CD4-positive, alpha-beta T cell treated with Interleukin-10 for 1 hour (primary cell): ENCODE measurements around the gene COQ10A.
"Not testable (repeated sequence)": the region's sequence is repeated elsewhere in the genome, so short reads cannot be mapped to it uniquely, and the experiment has no call there.

ENCODE experiments used
- DNase-seq: peaks from one replicate; pipeline ENCODE4 v3.0.0-alpha.2; 2020

Gene COQ10A

DNA sequence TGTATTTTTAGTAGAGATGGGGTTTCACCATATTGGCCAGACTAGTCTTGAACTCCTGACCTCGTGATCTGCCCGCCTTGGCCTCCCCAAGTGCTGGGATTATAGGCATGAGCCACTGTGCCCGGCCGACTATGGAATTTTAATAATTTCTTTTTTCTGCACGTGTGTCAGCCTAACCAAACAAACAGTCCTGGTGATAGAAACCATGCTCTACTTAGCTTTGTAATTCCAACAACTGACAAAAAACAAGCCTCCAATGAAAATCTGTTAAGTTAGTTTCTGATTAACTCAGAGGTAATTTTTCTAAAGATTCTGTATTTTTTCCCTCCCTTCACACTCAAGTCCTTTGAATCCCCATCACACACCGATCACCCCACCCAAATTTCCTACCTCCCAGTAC lies 15.3 kb downstream of the COQ10A start:
- no peak for DNase-seq

DNA sequence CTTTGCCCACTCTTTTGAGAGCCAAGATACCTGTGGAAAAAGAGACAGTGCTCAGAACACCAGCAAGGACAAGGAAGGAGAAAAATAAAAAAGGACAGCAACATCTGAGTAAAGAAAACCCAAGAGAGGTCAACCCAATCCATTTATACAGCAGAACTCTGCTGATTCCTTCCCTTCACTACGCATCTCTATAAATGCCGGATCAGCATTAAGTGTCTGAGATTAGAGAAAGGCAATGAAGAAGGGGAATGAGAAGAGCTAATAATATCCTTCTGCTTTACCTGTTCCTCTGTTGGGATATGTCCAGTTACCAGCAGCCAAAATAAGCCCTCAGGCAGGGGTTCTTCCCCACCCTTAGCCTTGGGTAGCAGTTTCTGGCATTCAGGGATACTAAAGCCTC lies 15.8 kb downstream of the COQ10A start:
- no peak for DNase-seq

DNA sequence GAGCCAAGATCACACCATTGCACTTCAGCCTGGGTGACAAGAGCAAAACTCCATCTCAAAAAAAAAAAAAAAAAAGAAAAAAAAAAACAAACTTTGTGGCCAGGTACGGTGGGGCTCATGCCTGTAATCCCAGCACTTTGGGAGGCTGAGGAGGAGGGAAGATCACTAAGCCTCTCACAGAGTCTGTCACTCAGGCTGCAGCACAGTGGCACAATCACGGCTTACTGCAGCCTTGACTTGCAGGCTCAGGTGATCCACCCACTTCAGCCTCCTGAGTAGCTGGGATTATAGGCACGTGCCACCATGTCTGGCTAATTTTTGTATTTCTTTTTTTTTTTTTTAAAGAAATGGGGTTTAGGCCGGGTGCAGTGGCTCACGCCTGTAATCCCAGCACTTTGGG lies 17.5 kb downstream of the COQ10A start:
- not testable (repeated sequence) for DNase-seq

DNA sequence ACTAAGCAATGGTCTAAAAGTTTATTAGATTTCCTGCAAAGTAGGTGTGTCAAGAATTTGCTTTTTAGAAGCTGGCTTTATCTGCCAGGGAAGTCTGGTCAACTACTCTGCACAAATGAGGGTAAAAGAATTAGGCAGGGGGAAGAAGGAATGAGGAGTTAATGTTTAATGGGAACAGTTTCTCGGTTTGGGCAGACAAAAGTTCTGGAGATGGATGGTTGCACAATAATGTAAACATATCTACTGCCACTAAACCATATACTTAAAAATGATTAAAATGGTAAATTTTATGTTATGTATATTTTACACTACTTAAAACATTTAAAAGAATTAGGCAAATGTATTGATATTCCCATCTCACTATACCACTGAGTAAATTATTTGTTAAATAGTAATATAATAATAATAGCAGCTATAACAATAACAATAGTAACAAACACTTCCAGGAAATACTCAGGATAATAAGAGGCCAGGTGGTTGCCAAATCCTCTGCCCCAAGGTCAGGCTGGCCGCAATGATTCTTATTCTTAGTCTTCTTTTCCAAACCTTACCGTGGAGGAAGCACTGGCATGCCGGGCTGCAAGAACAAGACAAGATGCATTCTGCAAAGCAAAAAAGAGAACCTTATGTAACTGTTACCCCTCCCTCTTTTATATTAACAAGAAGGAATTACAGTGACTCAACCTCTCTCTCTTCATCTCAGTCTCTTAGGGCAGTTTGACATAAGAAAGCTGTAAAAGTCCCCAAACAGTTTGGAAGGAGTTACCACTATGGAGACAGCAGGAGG lies 19.5 kb downstream of the COQ10A start:
- DNase-seq, result no peak

DNA sequence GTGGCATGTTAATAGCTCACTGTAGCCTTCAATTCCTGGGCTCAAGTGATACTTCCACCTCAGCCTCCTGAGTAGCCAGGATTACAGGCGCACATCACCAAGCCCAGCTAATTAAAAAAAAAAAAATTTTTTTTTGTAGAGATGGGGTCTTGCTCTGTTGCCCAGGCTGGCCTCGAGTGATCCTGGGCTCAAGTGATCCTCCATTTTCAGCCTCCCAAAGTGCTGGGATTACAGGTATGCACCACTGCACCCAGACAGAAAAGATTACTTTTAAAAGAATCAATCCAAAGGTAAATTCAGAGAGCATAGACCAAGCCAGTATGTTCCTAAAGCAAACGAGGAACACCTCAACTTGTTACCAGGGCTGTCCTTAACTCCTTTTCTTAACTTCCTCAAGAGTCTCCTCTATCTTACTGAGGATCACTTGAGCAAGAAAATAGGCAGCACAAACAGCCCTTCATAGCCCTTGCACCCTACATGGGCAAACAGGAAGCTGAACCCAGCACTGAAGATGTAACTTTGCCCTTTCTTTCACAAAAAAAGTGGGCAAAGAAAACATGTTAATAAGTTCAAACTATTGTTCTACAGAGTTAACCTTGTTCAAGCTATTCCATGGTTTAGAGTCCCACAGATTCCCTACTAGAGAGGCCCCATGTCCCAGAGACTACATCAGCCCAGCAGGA lies 22.1 kb downstream of the COQ10A start:
- DNase-seq, result no peak

DNA sequence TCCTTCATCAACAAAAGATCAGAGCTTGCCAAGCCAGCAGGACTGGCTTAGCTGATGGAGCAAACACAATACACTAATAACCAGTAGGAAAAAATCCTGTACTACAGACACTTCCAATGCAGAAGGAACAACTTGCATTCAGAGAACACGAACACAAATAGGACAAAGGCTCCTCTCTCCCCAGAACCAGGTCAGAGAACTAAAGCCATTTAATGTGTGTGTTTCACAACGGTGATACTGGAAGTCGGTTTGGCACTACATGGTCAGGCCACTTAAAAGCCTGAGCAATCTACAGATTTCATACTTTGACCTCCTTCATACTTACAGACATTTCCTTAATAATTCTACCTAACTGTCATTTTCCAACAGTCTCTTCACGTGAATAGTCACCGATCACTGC lies 27.1 kb downstream of the COQ10A start:
- DNase-seq, result no peak

DNA sequence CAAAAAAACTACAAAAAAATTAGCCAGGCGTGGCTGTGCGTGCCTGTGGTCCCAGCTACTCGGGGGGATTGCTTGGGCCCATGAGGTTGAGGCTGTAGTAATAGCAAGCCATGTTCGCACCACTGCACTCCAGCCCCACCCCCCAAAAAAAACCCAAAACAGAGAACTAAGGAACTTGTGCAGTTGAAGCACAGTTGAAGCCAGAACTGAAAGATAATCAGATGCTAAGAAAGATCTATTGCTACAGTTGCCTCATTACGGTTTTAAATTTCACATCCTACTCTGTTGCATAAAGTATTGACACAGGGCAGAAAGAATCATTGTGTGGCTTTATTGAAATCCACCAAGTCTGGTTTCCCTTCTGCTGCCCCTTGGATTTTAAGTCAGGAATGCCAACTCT lies 29.6 kb downstream of the COQ10A start:
- no peak for DNase-seq

DNA sequence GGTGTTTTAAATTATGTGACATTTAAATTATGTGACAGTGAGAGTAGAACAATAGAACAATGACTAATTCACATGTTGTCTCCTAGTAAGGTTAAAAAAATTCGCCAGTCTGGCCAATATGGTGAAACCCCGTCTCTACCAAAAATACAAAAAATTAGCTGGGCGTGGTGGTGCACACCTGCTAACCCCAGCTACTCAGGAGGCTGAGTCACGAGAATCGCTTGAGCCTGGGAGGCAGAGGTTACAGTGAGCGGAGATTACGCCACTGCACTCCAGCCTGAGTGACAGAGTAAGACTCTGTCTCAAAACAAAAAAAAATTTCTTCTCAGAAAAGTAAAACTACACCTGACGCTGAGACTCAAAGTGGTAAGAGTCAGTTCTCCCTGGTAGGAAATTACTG lies 30.7 kb downstream of the COQ10A start:
- no peak for DNase-seq

DNA sequence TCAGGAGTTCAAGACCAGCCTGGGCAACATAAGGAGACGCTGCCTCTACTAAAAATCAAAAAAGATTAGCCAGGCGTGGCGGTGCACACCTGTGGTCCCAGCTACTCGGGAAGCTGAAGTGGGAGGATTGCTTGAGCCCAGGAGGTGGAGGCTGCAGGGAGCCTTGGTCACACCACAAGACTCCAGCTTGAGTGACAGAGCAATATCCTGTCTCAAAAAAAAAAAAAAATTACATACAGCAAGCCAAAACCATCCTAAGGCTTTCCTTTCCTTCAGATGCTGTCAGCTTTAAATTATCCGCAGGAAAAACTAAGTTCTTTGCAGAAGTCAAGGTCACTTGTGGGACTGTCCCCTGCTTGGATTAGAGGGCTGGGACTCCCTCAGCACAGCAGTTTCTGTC lies 32.1 kb downstream of the COQ10A start:
- no peak for DNase-seq

DNA sequence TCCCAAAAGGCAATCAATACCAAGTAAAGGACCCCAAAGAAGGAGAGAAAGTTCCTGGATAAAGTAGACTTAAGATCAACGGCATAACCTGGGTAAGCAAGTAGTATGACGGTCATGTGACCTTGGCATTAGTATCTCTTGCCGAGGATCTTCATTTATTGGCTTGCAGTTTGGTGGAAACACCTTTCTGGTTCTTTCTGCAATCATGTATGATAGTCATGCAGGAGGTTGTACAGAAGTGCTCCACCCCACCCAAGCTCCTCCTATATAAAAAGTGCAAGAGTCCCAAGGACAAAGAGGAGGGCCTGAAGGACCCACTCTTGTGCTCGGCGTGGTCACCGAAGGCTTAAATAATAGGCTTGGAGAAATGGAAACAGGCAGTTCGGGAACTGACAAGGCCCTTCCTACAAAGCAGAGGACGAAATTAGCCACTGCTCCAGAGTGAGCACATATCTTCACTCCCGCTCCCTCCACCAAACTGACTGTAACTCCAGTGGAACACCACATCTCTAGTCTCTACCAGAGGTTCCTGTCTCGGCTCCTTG lies 32.6 kb downstream of the COQ10A start:
- peak; percentile 56 for DNase-seq

DNA sequence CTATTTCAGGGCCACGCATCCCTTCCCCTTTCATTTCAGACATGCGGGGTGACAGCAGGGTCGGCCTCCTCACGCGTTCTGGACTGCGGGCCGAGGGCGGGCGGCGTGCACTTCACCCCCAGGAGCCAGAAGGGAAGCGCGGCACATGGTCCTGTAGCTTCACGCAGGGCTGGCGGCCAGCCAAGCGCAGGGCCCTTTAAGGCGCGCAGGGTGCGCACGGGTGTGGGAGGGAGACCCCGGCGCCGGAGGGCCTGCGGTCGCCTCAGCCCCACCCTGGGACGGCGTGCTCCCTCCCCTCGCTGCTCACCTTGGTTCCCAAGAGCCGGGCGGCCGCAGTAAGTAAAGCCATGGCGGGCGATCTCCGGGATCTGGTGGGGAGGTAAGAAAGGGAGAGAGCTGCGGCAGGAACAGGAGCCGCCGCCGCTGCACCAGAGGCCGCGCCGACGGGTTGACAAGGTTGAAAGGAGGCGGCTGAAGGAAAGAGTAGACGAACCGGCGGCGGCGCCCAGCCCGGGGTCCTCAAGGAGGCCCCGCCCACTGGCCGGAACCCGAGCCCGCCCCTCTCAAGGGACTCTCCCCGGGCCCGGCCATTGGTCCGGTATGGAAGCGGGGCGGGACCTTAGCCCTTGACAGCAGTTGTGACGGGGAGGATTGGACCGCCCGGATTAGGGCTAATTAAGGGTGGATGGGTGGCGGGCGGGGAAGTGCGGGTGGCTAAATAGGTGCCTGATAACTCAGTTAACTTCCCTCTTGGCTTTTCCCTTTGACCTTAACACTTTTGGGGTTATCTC lies 33.3 kb downstream of the COQ10A start, which contains the start of gene CS:
Gene CS, minus strand, starts transcription at position 478 of the 791 bp plus-strand sequence. Its CDS starts 129 bp downstream, at position 349.
- peak; percentile 99 for DNase-seq

DNA sequence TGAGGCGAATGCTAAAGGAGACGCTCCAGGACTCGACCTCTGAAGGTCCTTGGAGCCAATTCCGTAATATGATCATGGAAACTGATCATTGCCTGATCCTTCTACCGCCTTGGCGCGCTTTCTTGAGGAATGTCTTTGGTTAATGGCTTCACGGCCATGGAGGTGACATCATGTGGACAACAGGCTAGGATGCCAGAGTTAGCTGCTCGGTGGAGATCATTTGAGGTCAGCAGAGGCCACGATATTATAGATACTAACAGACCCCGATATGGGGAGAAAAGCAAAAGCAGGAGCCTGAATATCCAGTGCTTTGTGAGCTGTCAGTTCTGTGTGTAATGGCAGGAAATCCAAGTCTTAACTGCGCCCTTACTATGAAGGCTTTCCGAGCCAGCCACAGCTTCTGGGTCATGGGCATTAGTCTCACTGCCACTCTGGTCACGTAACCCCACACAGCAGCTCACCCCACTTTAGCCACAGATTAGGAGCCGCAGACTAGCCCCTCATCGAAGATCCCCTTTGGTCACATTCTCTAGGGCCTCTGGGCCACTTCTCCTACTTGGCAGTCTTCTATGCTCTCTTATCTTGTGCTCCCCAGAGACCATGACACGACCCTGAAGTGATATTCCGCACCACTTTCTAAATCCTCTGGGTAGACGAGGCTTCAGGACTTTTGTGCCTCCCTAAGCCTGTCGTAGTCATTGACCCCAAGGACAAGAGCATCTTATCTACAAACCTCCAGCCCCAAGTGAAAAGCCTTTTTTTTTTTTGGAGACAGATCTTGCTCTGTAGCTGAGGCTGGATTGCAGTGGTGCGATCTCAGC lies 34.1 kb downstream of the COQ10A start:
- DNase-seq, result no peak

DNA sequence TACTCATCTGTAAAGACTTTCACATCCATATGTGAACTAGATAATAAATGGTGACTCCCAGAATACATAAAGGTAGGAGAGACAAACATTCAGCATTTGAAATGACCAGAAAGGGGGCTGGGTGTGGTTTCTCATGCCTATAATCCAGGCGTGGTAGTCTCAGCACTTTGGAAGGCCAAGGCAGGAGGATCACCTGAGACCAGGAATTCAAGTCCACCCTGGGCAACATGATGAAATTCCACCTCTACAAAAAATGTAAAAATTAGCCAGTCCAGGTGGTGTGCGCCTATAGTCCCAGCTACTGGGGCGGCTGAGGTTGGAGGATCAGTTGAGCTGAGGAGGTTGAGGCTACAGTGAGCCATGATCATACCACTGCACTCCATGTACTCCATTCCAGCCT lies 37.5 kb downstream of the COQ10A start:
- no peak for DNase-seq

DNA sequence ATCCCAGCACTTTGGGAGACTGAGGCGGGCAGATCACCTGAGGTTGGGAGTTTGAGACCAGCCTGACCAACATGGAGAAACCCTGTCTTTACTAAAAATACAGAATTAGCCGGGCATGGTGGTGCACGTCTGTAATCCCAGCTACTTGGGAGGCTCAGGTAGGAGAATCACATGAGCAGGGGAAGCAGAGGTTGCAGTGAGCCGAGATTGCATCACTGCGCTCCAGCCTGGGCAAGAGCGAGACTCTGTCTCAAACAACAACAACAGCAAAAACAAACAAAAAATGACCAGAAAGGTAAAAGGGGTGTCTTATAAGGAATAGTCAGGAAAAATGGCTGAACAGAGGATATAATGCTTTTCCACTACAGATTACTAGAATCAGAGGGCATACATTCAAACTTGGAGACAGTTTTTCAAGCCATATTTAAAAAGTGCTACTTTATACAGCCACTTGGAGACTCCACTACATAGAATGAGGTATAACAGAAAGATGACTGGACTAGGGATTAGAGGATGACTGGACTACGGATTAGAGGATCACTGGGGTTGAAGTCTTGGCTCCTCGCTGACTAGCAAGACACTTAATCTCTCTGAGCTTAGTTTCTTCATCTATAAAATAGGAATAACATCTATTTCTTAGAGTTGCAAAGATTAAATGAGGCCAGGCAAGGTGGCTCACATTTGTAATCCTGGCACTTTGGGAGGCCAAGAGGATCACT lies 38.3 kb downstream of the COQ10A start:
- no peak for DNase-seq

DNA sequence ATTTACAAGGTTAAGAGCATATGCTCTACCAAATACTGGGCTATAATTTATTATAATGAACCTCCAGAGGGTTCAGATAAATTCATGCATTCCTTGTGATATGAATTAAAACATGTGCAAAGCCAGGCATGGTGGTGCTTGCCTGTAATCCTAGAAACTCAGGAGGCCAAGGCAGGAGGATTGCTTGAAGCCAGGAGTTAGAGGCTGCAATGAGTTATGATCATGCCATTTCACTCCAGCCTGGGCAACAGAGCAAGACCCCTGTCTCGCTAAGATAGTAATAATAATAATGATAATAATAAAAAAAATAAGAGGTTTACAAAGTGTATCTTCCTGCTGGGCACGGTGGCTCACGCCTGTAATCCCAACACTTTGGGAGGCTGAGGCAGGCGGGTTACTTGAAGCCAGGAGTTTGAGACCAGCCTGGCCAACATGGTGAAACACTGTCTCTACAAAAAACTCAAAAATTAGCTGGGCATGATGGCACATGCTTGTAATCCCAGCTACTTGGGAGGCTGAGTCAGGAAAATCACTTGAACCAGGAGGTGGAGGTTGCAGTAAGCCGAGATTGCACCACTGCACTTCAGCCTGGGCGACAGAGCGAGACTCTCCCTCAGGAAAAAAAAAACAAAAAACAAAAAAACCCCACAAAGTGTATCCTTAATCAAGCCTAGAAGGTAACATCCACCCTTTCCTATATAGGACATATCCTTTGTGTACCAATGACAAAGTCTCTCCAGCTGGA lies 40.7 kb downstream of the COQ10A start:
- no peak for DNase-seq

DNA sequence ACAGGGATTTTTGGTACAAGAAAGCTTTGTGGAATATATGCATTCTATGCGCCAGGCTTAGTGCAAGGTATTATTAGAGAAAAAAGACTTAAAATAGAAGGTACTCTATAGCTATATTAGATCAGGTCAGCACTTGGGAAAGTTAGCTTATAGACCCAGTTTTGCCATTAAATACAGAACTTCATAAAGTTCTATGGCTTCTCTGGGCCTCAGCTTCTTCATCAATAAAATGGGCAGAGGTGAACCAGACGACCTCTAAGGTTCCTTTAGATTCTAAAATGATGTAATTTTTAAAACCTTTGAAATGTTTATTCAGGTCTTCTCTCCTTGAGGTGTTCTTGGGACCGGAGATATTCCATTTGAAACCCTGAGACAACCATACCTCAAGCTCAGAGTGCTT lies 42.0 kb downstream of the COQ10A start:
- no peak for DNase-seq

DNA sequence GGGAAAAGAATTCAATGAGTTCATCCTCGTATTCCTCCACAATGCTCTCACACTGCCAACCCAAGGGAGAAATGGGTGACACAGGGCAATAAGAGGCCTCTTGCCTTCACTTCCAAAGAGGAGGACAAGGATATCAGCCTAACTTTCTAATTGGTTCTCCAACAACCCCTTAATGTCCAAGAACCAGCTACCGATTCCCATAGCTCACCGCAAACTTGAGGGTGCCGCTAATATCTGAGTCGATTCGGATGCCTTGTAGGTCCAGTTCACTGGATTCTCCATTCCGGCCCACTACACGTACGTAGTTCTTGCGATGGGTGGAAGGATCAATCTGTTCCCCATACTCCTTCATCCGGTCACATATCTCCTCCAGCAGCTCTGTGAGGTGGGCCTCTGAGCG lies 44.3 kb downstream of the COQ10A start:
- DNase-seq, result no peak

DNA sequence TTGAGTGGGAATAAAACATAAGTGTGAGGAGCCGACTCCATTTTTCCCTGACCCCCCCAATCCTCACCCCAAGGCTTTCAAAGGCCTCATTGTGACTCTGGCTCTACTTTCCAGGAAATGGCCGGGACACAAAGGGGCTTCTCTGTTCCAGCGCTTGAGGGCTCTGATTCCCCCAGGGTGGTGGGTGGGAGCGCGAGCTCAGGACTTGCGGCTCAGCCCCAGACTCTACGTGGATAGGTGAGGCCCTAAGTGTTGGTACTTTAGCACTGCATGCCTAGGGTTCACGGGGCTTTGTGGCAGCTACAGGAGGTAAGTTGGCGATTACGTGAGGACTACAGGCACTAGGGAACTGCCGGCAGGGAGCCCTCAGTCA lies 48.5 kb downstream of the COQ10A start:
- DNase-seq, result no peak

DNA sequence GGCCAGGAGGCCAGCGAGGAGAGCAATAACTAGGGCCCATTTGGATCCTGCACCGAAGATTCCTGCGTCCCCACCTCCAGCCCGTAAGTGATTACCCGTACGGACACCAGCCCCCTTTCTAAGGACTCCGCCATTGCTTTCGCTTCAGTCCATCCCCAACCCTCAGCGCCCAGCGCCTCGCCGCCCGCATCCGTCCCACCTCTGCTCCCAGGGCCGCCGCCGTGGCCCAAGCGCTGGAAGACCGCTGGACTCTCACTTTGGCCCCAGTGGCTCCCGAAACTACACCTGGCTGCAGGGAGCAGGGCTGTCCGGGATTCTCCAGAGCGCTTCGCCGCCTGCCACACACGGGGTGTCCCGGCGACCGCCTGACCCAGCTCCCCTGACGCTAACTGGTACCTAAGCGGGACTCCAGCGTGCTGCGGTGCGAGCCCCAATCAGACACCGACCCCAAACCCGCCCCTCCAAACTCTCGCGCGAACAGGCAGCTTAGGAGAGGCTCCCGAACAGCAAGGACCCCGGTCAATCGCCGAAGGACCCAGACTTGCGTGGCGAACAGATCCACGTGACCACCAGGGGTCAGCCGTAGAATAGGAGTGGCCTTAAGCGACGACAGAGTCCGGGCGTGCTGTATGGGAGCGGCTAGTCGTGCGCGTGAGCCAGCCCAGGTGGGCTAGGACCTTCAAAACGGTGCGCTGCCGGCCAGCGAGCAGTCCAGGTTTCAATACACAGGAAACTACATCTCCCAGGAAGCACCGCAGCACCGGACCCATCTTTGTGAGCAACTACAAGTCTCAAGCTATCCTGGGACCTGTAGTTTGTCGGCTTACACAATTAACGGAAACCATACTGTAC lies 49.1 kb downstream of the COQ10A start, which contains the start of gene CNPY2:
Gene CNPY2, minus strand, starts transcription at position 367 of the 852 bp plus-strand sequence. CDS start 771 bp downstream, outside the sequence.
- DNase-seq, result peak; percentile 96

DNA sequence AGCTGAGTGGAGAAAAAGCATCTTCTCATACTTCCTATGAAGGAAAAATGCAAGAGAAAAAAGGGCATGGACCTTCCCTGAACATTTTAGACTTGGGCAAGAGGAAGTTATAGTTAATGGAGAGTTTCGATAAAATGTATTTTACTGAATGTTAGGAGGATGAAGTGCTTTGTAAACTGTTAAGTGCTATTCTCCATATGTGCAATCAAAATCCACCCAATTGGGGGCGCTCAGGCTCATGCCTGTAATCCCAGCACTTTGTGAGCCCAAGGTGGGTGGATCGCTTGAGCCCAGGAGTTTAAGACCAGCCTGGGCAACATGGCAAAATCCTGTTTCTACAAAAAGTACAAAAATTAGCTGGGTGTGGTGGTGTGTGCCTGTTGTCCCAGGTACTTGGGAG lies 50.9 kb downstream of the COQ10A start:
- DNase-seq, result no peak
